Stimulated activated naive CD8-positive, alpha-beta T cell treated with anti-CD3 and anti-CD28 coated beads, Interleukin-15, amount 100 ng/mL, for 72 hours (primary cell): ENCODE results near the gene SKIC8.

Experiments used
- ATAC-seq: fragments of 150-1000 bp; cut with Tn5 transposase; 2 replicates; pipeline ENCODE4 v1.10.0; 2021; ENCODE audit warnings: mild to moderate bottlenecking, moderate library complexity
- DNase-seq, 2 donors: peaks; one replicate each; pipeline ENCODE4 v3.0.0; 2021 to 2022
- H3K27ac Mint-ChIP-seq, 2 donors: one replicate each; pipeline ENCODE4 v1.8.0; 2022; ENCODE audit warnings: mild to moderate bottlenecking in 2 of 2, mixed read lengths in 2 of 2, moderate library complexity in 2 of 2
- H3K27me3 Mint-ChIP-seq: one replicate; pipeline ENCODE4 v1.8.0; 2022; ENCODE audit warnings: mixed read lengths
- H3K4me1 Mint-ChIP-seq: one replicate; pipeline ENCODE4 v1.8.0; 2022; ENCODE audit warnings: mild to moderate bottlenecking, mixed read lengths
- H3K4me3 Mint-ChIP-seq, 2 donors: one replicate each; pipeline ENCODE4 v1.8.0; 2022; ENCODE audit warnings: mild to moderate bottlenecking in 2 of 2, mixed read lengths in 2 of 2, moderate library complexity in 1 of 2
- H3K9me3 Mint-ChIP-seq, 2 donors: one replicate each; pipeline ENCODE4 v1.8.0; 2022; ENCODE audit warnings: mixed read lengths in 2 of 2

Gene SKIC8

GRCh38 chr15:78299101-78299930, at the start of gene SKIC8:
SKIC8 (minus strand) TSS chr15:78299609; CDS start chr15:78295686, 3,923 bp downstream.
- peaks cover 50% of the 10 kb centered on the region for H3K4me1 Mint-ChIP-seq
- peak within 1 kb of the TSS; percentile 95 to 96 for H3K27ac Mint-ChIP-seq
- H3K9me3 Mint-ChIP-seq, result no peaks in the 10 kb centered on the region
- peak; percentile 90 to 92 for DNase-seq
- peak; percentile 97 for ATAC-seq
- H3K27me3 Mint-ChIP-seq, result no peaks in the 10 kb centered on the region
- peak within 1 kb of the TSS; percentile 88 to 98 for H3K4me3 Mint-ChIP-seq

- Mint-ChIP-seq H3K9me3 (no peaks in the 10 kb centered on the region), H3K4me1 (no peaks in the 10 kb centered on the region), H3K4me3 (no peak overlapping the region), H3K27me3 (peaks cover 9% of the 10 kb centered on the region), H3K27ac (no peak overlapping the region)
- ATAC-seq (no peak), DNase-seq (no peak)
These were observed 48.5 kb upstream of the SKIC8 start for GRCh38 chr15:78347586-78348543.

- H3K9me3 Mint-ChIP-seq, result no peaks in the 10 kb centered on the region
- no peak overlapping the region for H3K27ac Mint-ChIP-seq
- no peaks in the 10 kb centered on the region for H3K4me1 Mint-ChIP-seq
- H3K27me3 Mint-ChIP-seq, result peaks cover 32% of the 10 kb centered on the region
- ATAC-seq (no peak), DNase-seq (no peak)
- H3K4me3 Mint-ChIP-seq, result no peak overlapping the region
These were observed 46.2 kb upstream of the SKIC8 start for GRCh38 chr15:78345396-78346125.

GRCh38 chr15:78343276-78344060, 44.1 kb upstream of the SKIC8 start:
- Mint-ChIP-seq H3K9me3 (no peaks in the 10 kb centered on the region), H3K27me3 (peaks cover 50% of the 10 kb centered on the region), H3K4me1 (no peaks in the 10 kb centered on the region), H3K4me3 (no peak overlapping the region), H3K27ac (no peak overlapping the region)
- no peak for DNase-seq
- no peak for ATAC-seq

- Mint-ChIP-seq H3K4me3 (no peak overlapping the region), H3K27ac (no peak overlapping the region), H3K27me3 (peaks cover 59% of the 10 kb centered on the region), H3K9me3 (no peaks in the 10 kb centered on the region), H3K4me1 (no peaks in the 10 kb centered on the region)
- no peak for DNase-seq
- no peak for ATAC-seq
These were observed 42.6 kb upstream of the SKIC8 start for GRCh38 chr15:78342021-78342420.

GRCh38 chr15:78341057-78341987, 41.9 kb upstream of the SKIC8 start:
- Mint-ChIP-seq H3K4me1 (no peaks in the 10 kb centered on the region), H3K27me3 (peaks cover 59% of the 10 kb centered on the region), H3K27ac (no peak overlapping the region), H3K4me3 (no peak overlapping the region), H3K9me3 (no peaks in the 10 kb centered on the region)
- ATAC-seq, result no peak
- no peak for DNase-seq

GRCh38 chr15:78340231-78341056, 41.0 kb upstream of the SKIC8 start, which contains the start of gene CRABP1:
CRABP1 (plus strand) TSS chr15:78340353; CDS start chr15:78340429, 76 bp downstream.
- DNase-seq, result no peak
- Mint-ChIP-seq H3K4me3 (peak within 1 kb of the TSS in 1 of 2 donors; percentile 12), H3K27ac (no peak within 1 kb of the TSS), H3K4me1 (no peaks in the 10 kb centered on the region), H3K9me3 (no peaks in the 10 kb centered on the region), H3K27me3 (peaks cover 59% of the 10 kb centered on the region)
- no peak for ATAC-seq

- H3K27me3 Mint-ChIP-seq, result peaks cover 59% of the 10 kb centered on the region
- DNase-seq, result no peak
- H3K27ac Mint-ChIP-seq, result no peak overlapping the region
- no peaks in the 10 kb centered on the region for H3K9me3 Mint-ChIP-seq
- H3K4me1 Mint-ChIP-seq, result no peaks in the 10 kb centered on the region
- no peak for ATAC-seq
- H3K4me3 Mint-ChIP-seq, result no peak overlapping the region
These were observed 40.1 kb upstream of the SKIC8 start for GRCh38 chr15:78339559-78339958.

GRCh38 chr15:78338781-78339180, 39.4 kb upstream of the SKIC8 start:
- Mint-ChIP-seq H3K4me1 (no peaks in the 10 kb centered on the region), H3K9me3 (no peaks in the 10 kb centered on the region), H3K4me3 (no peak overlapping the region), H3K27ac (no peak overlapping the region), H3K27me3 (peaks cover 59% of the 10 kb centered on the region)
- no peak for ATAC-seq
- no peak for DNase-seq

GRCh38 chr15:78335985-78336384, 36.6 kb upstream of the SKIC8 start:
- H3K4me3 Mint-ChIP-seq, result no peak overlapping the region
- peaks cover 31% of the 10 kb centered on the region for H3K27me3 Mint-ChIP-seq

GRCh38 chr15:78334845-78335244, 35.4 kb upstream of the SKIC8 start:
- Mint-ChIP-seq H3K27ac (no peak overlapping the region), H3K4me1 (no peaks in the 10 kb centered on the region), H3K4me3 (no peak overlapping the region), H3K9me3 (no peaks in the 10 kb centered on the region), H3K27me3 (peaks cover 20% of the 10 kb centered on the region)
- no peak for DNase-seq
- ATAC-seq, result no peak

More at GRCh38 chr15:78335985-78336384, 36.6 kb upstream of the SKIC8 start:
- Mint-ChIP-seq H3K9me3 (no peaks in the 10 kb centered on the region), H3K27ac (no peak overlapping the region), H3K4me1 (no peaks in the 10 kb centered on the region)
- no peak for DNase-seq
- ATAC-seq, result no peak

GRCh38 chr15:78329625-78330024, 30.2 kb upstream of the SKIC8 start:
- Mint-ChIP-seq H3K27me3 (no peaks in the 10 kb centered on the region), H3K4me1 (no peaks in the 10 kb centered on the region), H3K9me3 (no peaks in the 10 kb centered on the region), H3K27ac (no peak overlapping the region), H3K4me3 (no peak overlapping the region)
- DNase-seq (no peak), ATAC-seq (no peak)

- Mint-ChIP-seq H3K27me3 (no peaks in the 10 kb centered on the region), H3K27ac (no peak overlapping the region), H3K4me3 (no peak overlapping the region), H3K9me3 (no peaks in the 10 kb centered on the region), H3K4me1 (no peaks in the 10 kb centered on the region)
- DNase-seq, result no peak
- ATAC-seq, result no peak
These were observed 28.1 kb upstream of the SKIC8 start for GRCh38 chr15:78327466-78327865.
